GM18907 (cell line): Measurements from ENCODE around the gene CRLF2.
"Not testable (repeated sequence)": the region's sequence is repeated elsewhere in the genome, so short reads cannot be mapped to it uniquely, and the experiment has no call there.

Source experiments
- ATAC-seq: cut with Tn5 transposase; IDR thresholded peaks from one replicate; pipeline ENCODE4 v1.9.1; 2021; ENCODE audit warnings: mild to moderate bottlenecking, moderate library complexity; ENCODE audit not compliant: unreplicated experiment

The CRLF2 gene

GRCh38 chrX:1169189-1169588 is 43.3 kb downstream of the CRLF2 start:
- ATAC-seq: no peak

GRCh38 chrX:1167918-1168481 is 44.4 kb downstream of the CRLF2 start:
- no peak for ATAC-seq

- no peak for ATAC-seq
These were observed 45.0 kb downstream of the CRLF2 start for GRCh38 chrX:1167466-1167865.

- no peak for ATAC-seq
These were observed 46.8 kb downstream of the CRLF2 start for GRCh38 chrX:1165535-1166196.

DNA sequence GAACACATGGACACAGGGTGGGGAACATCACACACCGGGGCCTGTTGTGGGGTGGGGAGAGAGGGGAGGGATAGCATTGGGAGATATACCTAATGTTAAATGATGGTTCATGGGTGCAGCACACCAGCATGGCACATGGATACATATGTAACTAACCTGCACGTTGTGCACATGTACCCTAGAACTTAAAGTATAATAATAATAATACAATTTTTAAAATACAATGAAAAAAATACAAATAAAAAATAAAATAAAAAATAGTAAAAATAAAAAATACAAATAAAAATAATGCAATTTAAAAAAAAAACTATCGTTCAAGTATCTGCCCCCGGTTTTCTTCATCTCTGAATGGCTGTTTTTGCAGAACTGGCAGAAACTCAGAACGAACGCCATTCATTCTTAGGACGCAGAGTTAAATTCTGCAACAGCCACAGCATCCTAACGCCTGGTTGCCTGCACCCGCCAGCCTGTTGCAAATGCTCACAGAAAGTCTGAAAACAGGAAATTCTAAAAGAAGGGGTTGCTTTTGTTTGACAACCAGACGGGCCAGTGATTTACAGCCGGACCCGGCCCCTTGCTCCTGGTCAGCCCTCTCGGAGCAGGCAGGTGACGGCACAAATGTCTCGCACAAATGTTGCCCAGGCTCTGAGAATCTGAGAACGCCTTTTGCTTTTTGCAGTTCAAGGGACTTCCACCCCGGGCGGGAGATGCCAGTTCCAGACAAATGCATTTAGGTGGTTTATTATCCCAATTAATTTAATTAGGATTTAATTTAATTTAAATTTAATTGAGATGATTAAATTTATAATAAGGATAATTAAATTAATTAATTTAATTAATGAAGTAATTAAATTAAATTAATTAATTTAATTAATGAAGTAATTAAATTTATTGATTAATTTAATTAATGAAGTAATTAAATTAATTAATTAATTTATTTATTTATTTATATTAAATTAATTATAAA is 47.8 kb downstream of the CRLF2 start:
- no peak for ATAC-seq

GRCh38 chrX:1163231-1163630 is 49.2 kb downstream of the CRLF2 start:
- ATAC-seq: no peak

DNA sequence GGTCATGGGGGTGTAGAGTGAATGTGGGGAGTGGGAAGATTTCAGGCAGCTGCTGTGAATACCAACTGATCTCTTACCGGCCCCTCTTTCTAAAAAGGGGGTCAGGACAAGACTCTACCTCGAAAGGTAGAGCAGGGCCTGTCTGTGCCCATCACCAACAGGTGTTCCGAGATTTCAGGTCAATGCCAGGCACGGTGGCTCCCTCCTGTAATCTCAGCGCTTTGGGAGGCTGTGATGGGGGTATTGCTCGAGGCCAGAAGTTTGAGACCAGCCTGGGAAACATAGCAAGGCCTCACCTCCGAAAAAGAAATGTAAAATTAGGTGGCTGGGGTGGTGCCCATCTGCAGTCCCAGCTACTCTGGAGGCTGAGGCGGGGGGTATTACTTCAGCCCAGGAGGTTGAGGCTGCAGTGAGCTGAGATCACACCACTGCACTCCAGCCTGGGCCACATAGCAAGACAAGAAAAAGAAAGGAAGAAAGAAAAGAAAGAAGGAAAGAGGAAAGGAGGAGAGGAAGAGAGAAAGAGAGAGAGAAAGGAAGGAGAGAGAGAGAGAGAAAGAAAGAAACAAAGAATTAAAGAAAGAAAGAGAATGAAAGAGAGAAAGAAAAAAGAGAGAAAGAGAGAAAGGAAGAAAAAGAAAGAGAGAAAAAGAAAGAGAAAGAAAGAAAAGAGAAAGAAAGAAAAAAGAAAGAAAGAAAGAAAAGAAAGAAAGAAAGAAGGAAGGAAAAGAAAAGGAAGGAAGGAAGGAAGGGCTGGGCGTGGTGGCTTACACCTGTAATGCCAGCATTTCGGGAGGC is 50.1 kb downstream of the CRLF2 start:
- ATAC-seq: no peak

DNA sequence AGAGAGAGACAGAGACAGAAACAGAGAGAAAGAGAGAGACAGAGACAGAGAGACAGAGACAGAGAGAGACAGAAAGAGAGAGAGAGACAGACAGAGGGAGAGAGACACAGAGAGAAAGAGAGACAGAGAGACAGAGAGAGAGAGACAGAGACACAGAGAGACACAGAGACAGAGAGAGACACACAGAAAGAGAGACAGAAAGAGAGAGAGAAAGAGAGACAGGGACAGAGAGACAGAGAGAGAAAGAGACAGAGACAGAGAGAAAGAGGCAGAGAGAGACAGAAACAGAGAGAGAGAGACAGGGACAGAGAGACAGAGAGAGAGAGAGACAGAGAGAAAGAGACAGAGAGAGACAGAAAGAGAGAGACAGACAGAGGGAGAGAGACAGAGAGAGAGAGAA is 52.9 kb downstream of the CRLF2 start:
- no peak for ATAC-seq

DNA sequence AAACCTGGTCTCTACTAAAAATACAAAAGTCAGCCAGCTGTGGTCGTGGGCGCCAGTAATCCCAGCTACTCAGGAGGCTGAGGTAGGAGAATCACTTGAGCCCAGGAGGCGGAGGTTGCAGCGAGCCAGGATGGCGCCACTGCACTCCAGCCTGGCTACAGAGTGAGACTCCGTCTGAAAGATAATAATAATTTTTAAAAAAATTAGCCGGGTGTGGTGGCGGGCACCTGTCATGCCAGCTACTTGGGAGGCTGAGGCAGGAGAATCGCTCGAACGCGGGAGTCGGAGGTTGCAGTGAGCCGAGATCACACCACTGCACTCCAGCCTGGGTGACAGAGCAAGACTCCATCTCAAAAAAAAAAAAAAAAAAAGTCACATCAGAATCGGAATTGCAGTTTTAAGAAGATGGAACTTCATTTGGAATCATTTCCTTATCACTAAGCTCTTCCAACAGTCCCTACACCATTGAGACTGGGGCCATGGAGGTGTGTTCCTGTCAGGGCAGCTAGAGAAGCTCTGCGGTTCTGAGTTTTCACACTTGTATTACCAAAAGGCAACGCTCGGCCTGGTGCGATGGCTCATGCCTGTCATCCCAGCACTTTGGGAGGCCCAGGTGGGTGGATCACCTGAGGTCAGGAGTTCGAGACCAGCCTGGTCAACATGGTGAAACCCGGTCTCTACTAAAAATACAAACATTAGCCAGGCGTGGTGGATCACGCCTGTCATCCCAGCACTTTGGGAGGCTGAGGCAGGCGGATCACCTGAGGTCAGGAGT is 55.6 kb downstream of the CRLF2 start:
- ATAC-seq: not testable (repeated sequence)

DNA sequence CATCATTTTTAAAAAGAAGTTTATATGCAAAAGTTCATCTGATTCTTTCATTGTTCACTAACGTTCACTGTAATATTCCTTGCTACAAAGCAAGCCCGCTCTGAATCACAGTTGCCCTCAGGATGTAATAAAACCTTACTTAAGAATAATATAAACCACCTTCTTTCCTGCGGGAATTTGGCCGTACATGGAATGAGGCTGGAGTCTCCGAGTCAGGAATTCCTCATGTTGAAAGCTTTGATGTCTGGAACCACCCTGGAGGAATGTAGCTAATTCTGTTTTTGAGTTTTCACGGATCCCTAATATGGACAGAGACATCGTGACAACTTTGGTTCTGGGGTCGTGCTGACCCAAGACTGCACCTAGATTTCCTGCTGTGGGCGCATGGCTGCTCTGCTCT is 58.5 kb downstream of the CRLF2 start:
- ATAC-seq: no peak

DNA sequence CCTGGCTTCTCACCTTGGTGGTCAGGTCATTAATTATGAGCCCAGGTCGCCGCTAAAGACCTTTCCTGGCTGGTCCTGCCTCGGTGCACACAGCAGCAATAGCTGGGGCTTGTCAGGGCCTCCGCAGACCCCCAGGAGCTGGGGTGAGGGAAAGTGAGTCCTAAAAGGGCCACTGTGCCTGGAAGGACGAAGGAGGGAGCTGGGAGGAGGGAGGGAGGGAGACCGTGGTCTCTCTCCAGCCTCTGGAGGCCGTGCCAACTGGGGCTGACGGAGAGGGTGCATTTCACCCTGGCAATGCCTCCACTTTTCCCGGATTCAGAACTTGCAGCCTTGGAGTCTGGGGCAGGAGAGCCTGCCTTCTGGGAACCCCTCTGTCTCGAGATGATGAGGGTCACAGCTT is 60.4 kb downstream of the CRLF2 start:
- no peak for ATAC-seq

DNA sequence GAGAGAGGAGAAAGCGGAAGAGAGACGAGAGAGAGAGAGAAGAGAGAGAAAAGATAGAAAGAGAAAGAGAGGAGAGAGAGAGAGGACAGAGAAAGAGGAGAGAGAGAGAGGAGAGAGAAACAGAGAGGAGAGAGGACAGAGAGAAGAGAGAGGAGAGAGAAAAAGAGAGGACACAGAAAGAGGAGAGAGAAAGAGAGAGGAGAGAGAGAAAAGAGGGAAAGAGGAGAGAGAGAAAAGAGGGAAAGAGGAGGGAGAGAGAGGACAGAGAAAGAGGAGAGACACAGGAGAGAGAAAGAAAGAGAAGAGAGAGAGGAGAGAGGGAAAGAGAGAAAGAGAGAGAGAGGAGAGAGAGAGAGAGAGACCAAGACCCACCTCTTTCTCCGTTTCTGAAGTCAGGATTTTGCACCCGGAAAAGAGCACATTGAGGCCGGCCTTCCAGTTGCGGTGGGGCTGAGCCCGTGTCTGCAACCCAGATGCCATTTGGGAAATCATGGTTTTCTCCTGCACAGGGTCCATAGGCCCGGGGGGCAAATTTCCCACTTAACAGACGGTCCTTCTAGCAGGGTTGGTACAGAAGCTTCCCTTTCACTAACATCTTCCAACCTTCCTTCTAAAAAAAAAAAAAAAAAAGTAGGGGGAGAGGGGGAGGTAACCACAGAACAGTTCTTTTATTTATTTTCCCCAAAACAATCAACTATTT is 60.9 kb downstream of the CRLF2 start:
- ATAC-seq: no peak

GRCh38 chrX:1150569-1151347 is 61.7 kb downstream of the CRLF2 start:
- ATAC-seq: no peak

- no peak for ATAC-seq
These were observed 64.6 kb downstream of the CRLF2 start for GRCh38 chrX:1147611-1148515.

DNA sequence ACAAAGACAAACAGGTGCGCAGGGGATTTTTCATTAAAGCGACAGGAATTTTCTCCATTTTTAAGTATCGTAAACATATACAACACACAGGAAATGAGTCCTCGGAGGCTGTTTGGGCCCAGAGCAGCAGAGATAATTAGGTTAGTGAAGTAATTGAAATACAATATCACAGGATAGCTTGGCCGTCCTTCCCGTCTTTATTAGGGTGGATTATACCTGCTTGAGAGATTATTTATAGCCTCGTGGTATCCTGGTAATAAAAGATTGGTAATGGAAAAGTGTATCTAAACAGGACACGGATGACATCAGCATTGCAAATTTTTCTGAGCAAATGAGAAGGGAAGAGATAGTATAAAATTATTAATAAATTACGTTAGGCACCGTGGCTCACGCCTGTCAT is 68.2 kb downstream of the CRLF2 start:
- ATAC-seq: no peak
